ENCODE results near the gene ZC3H7A. TPM values are rescaled to one million over a fixed set of nuclear protein-coding genes. Genes with fewer than 3 reads are reported as not detected.

The ZC3H7A gene
- total RNA-seq, 1 donor from 2014 or later = 33.9 TPM

GRCh38 chr16:11780991-11781680 is 15.9 kb downstream of the ZC3H7A start:
- H3K9ac ChIP-seq (ENCODE audit: low read depth in 1 of 3, low read length in 3 of 3) = no peak overlapping the region
- H3K36me3 ChIP-seq (ENCODE audit: control insufficient read depth in 3 of 3, insufficient read depth in 3 of 3, low read length in 3 of 3) = peaks cover 7 to 22% (median 13%) of the 10 kb centered on the region in 3 donors
- H3K4me3 ChIP-seq (ENCODE audit: low read length in 3 of 3) = no peak overlapping the region
- H3K9me3 ChIP-seq (ENCODE audit: control insufficient read depth in 3 of 3, low read length in 3 of 3) = no peaks in the 10 kb centered on the region
- H3K27me3 ChIP-seq (ENCODE audit: control insufficient read depth in 3 of 3, insufficient read depth in 3 of 3, low read length in 3 of 3) = no peaks in the 10 kb centered on the region
- H3K4me1 ChIP-seq (ENCODE audit: control insufficient read depth in 3 of 3, insufficient read depth in 3 of 3, low read length in 3 of 3) = peaks cover 22 to 27% (median 23%) of the 10 kb centered on the region in 3 donors
- no peak overlapping the region for H3K27ac ChIP-seq (ENCODE audit: low read depth, low read length)

DNA sequence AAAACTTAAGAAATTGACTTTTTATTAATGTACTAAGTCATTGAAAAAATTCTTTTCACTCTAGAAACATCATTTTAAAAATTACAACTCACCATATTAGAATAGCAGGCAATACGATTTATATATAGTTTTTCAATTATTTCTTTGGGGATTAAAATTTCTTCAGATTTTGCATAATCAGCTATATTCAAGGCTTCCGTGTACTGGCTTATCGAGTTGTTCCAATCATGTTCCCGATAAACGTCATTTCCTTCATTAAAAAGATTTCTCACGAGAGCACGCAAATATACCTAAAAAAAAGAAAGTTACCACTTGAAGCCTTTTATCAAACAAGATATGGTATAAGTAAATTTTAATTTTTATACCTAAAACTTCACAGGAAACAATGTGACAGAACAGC is 18.0 kb downstream of the ZC3H7A start:
- Histone ChIP-seq H3K9me3 (ENCODE audit: control insufficient read depth in 3 of 3, low read length in 3 of 3) (no peaks in the 10 kb centered on the region), H3K27me3 (ENCODE audit: control insufficient read depth in 3 of 3, insufficient read depth in 3 of 3, low read length in 3 of 3) (no peaks in the 10 kb centered on the region), H3K4me3 (ENCODE audit: low read length in 3 of 3) (no peak overlapping the region), H3K27ac (ENCODE audit: low read depth, low read length) (no peak overlapping the region), H3K9ac (ENCODE audit: low read depth in 1 of 3, low read length in 3 of 3) (no peak overlapping the region), H3K36me3 (ENCODE audit: control insufficient read depth in 3 of 3, insufficient read depth in 3 of 3, low read length in 3 of 3) (peaks cover 17 to 36% (median 30%) of the 10 kb centered on the region in 3 donors), H3K4me1 (ENCODE audit: control insufficient read depth in 3 of 3, insufficient read depth in 3 of 3, low read length in 3 of 3) (peaks cover 22 to 26% (median 23%) of the 10 kb centered on the region in 3 donors)

DNA sequence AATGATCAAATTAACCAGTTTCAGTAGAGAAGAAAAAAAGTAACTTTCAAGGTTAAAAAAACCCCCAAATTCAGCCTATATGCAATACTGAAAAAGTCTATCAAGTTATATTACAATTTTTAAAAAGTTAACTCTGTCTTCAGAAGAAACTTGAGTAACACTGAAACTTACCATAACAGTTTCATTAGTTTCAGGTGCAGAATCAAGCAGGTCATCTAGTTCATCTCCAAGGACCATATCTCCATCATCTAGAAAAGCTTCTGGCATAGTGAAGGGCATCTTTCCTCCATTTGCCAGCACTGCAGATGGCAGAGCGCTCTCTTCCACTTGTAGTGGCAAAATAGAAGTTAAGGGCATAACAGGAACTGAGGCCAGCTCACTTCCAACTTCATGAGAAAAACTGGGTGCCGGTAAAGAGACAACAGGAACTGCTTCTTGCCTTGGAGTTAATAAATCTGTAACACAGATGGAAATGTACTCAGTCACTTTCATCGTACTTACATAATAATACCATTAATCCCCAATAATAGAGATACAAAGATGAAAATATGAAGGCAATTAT is 22.9 kb downstream of the ZC3H7A start:
- Histone ChIP-seq H3K9me3 (ENCODE audit: control insufficient read depth in 3 of 3, low read length in 3 of 3) (no peaks in the 10 kb centered on the region), H3K4me1 (ENCODE audit: control insufficient read depth in 3 of 3, insufficient read depth in 3 of 3, low read length in 3 of 3) (no peaks in the 10 kb centered on the region), H3K27me3 (ENCODE audit: control insufficient read depth in 3 of 3, insufficient read depth in 3 of 3, low read length in 3 of 3) (no peaks in the 10 kb centered on the region), H3K4me3 (ENCODE audit: low read length in 3 of 3) (no peak overlapping the region), H3K27ac (ENCODE audit: low read depth, low read length) (no peak overlapping the region), H3K36me3 (ENCODE audit: control insufficient read depth in 3 of 3, insufficient read depth in 3 of 3, low read length in 3 of 3) (peaks cover 43 to 64% (median 59%) of the 10 kb centered on the region in 3 donors), H3K9ac (ENCODE audit: low read depth in 1 of 3, low read length in 3 of 3) (no peak overlapping the region)

DNA sequence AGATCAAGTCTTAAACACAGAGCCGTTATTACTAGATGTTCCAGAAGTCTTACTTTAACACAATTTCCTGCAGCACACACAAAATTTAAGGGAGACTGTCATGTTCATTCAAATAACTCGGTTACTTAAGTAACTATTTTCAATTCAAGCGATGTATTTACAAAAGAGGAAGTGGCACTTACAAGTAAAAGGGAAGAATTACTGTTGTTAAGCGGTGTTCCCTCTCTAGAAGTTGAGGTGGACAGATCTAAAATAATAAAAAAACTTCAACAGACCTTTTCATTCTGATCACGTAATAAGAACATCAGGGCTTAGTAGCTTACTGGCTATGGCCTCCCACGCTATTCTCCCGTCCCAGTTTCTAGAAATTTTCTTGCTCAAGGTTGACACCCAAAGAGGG is 28.2 kb downstream of the ZC3H7A start:
- Histone ChIP-seq H3K9ac (ENCODE audit: low read depth in 1 of 3, low read length in 3 of 3) (no peak overlapping the region), H3K27ac (ENCODE audit: low read depth, low read length) (no peak overlapping the region), H3K36me3 (ENCODE audit: control insufficient read depth in 3 of 3, insufficient read depth in 3 of 3, low read length in 3 of 3) (peaks cover 38 to 58% (median 52%) of the 10 kb centered on the region in 3 donors), H3K4me1 (ENCODE audit: control insufficient read depth in 3 of 3, insufficient read depth in 3 of 3, low read length in 3 of 3) (no peaks in the 10 kb centered on the region), H3K4me3 (ENCODE audit: low read length in 3 of 3) (no peak overlapping the region), H3K27me3 (ENCODE audit: control insufficient read depth in 3 of 3, insufficient read depth in 3 of 3, low read length in 3 of 3) (no peaks in the 10 kb centered on the region), H3K9me3 (ENCODE audit: control insufficient read depth in 3 of 3, low read length in 3 of 3) (no peaks in the 10 kb centered on the region)

- Histone ChIP-seq H3K9me3 (ENCODE audit: control insufficient read depth in 3 of 3, low read length in 3 of 3) (no peaks in the 10 kb centered on the region), H3K36me3 (ENCODE audit: control insufficient read depth in 3 of 3, insufficient read depth in 3 of 3, low read length in 3 of 3) (peaks cover 36 to 61% (median 57%) of the 10 kb centered on the region in 3 donors), H3K4me1 (ENCODE audit: control insufficient read depth in 3 of 3, insufficient read depth in 3 of 3, low read length in 3 of 3) (no peaks in the 10 kb centered on the region), H3K27me3 (ENCODE audit: control insufficient read depth in 3 of 3, insufficient read depth in 3 of 3, low read length in 3 of 3) (no peaks in the 10 kb centered on the region), H3K27ac (ENCODE audit: low read depth, low read length) (no peak overlapping the region), H3K4me3 (ENCODE audit: low read length in 3 of 3) (no peak overlapping the region), H3K9ac (ENCODE audit: low read depth in 1 of 3, low read length in 3 of 3) (no peak overlapping the region)
These were observed 34.6 kb downstream of the ZC3H7A start for GRCh38 chr16:11762431-11762830.

- Histone ChIP-seq H3K9ac (ENCODE audit: low read depth in 1 of 3, low read length in 3 of 3) (no peak overlapping the region), H3K27me3 (ENCODE audit: control insufficient read depth in 3 of 3, insufficient read depth in 3 of 3, low read length in 3 of 3) (no peaks in the 10 kb centered on the region), H3K27ac (ENCODE audit: low read depth, low read length) (no peak overlapping the region), H3K36me3 (ENCODE audit: control insufficient read depth in 3 of 3, insufficient read depth in 3 of 3, low read length in 3 of 3) (peaks cover 36 to 61% (median 61%) of the 10 kb centered on the region in 3 donors), H3K4me1 (ENCODE audit: control insufficient read depth in 3 of 3, insufficient read depth in 3 of 3, low read length in 3 of 3) (no peaks in the 10 kb centered on the region), H3K4me3 (ENCODE audit: low read length in 3 of 3) (no peak overlapping the region), H3K9me3 (ENCODE audit: control insufficient read depth in 3 of 3, low read length in 3 of 3) (no peaks in the 10 kb centered on the region)
These were observed 37.1 kb downstream of the ZC3H7A start for GRCh38 chr16:11759997-11760396.

GRCh38 chr16:11759163-11759834 is 37.8 kb downstream of the ZC3H7A start:
- H3K4me3 ChIP-seq (ENCODE audit: low read length in 3 of 3) = no peak overlapping the region
- H3K27ac ChIP-seq (ENCODE audit: low read depth, low read length) = no peak overlapping the region
- no peaks in the 10 kb centered on the region for H3K27me3 ChIP-seq (ENCODE audit: control insufficient read depth in 3 of 3, insufficient read depth in 3 of 3, low read length in 3 of 3)
- no peaks in the 10 kb centered on the region for H3K4me1 ChIP-seq (ENCODE audit: control insufficient read depth in 3 of 3, insufficient read depth in 3 of 3, low read length in 3 of 3)
- H3K9ac ChIP-seq (ENCODE audit: low read depth in 1 of 3, low read length in 3 of 3) = no peak overlapping the region
- H3K36me3 ChIP-seq (ENCODE audit: control insufficient read depth in 3 of 3, insufficient read depth in 3 of 3, low read length in 3 of 3) = peaks cover 37 to 63% (median 61%) of the 10 kb centered on the region in 3 donors
- no peaks in the 10 kb centered on the region for H3K9me3 ChIP-seq (ENCODE audit: control insufficient read depth in 3 of 3, low read length in 3 of 3)

DNA sequence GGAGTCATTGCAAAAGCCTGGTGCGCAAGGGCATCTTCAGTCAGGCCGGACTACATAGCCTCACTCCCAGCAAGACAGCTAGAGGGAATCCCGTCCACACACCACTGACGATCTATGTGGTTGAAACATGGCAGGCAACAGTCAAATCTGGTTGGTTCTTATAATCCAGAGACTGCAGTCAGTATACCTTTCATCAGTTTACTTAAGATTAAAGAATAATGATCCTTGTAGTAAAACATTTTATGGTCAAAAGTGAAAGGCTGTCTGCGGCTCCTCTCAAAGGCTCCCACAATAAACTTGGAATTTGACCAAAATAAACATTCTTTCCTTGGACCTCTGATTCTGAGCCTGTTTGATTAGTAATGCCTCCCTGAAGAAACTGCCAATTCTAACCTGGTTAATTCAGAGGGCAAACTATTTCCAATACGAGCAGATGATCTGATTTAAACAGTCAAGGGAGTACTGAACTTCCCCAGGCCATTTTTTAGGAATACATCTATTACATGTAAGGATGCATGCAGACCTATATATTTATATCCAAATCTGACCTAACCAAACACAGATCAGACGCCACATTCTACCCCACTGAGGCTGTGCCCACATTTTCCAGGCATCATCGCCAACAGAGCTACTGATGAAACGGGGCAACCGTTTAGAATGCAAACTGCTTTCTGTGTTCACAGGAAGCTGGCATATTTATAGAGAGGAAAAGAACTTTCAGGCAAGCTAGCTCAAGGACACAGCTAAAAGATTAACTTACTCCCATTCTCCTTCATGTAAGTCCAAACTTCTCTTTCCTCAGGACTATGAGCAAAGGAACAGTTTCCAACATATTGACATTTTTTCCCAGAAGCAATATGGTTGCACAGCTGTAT is 39.1 kb downstream of the ZC3H7A start:
- H3K4me1 ChIP-seq (ENCODE audit: control insufficient read depth in 3 of 3, insufficient read depth in 3 of 3, low read length in 3 of 3) = no peaks in the 10 kb centered on the region
- H3K4me3 ChIP-seq (ENCODE audit: low read length in 3 of 3) = no peak overlapping the region
- H3K27ac ChIP-seq (ENCODE audit: low read depth, low read length) = no peak overlapping the region
- no peaks in the 10 kb centered on the region for H3K9me3 ChIP-seq (ENCODE audit: control insufficient read depth in 3 of 3, low read length in 3 of 3)
- H3K27me3 ChIP-seq (ENCODE audit: control insufficient read depth in 3 of 3, insufficient read depth in 3 of 3, low read length in 3 of 3) = no peaks in the 10 kb centered on the region
- peaks cover 39 to 63% (median 63%) of the 10 kb centered on the region in 3 donors for H3K36me3 ChIP-seq (ENCODE audit: control insufficient read depth in 3 of 3, insufficient read depth in 3 of 3, low read length in 3 of 3)
- H3K9ac ChIP-seq (ENCODE audit: low read depth in 1 of 3, low read length in 3 of 3) = no peak overlapping the region

GRCh38 chr16:11756248-11756647 is 40.8 kb downstream of the ZC3H7A start:
- H3K27ac ChIP-seq (ENCODE audit: low read depth, low read length) = no peak overlapping the region
- no peaks in the 10 kb centered on the region for H3K4me1 ChIP-seq (ENCODE audit: control insufficient read depth in 3 of 3, insufficient read depth in 3 of 3, low read length in 3 of 3)
- no peak overlapping the region for H3K9ac ChIP-seq (ENCODE audit: low read depth in 1 of 3, low read length in 3 of 3)
- no peaks in the 10 kb centered on the region for H3K9me3 ChIP-seq (ENCODE audit: control insufficient read depth in 3 of 3, low read length in 3 of 3)
- no peaks in the 10 kb centered on the region for H3K27me3 ChIP-seq (ENCODE audit: control insufficient read depth in 3 of 3, insufficient read depth in 3 of 3, low read length in 3 of 3)
- peaks cover 42 to 66% (median 64%) of the 10 kb centered on the region in 3 donors for H3K36me3 ChIP-seq (ENCODE audit: control insufficient read depth in 3 of 3, insufficient read depth in 3 of 3, low read length in 3 of 3)
- H3K4me3 ChIP-seq (ENCODE audit: low read length in 3 of 3) = no peak overlapping the region

Data from skeletal muscle tissue (tissue), 4 donors.